Endothelial cell of umbilical vein (primary cell): ENCODE data around the gene SYK. TPM values are rescaled to one million over a fixed set of nuclear protein-coding genes. Genes with fewer than 3 reads are reported as not detected.

ENCODE experiments used
- BruUV-seq: library from RNA; stranded (reverse); fragments of 400-500 nt; replicated peaks from 2 replicates; lab custom pipeline; 2021; lab: Mats Ljungman, UMichigan
- CTCF ChIA-PET: fragments of 300-600, 350-600 bp; sonication (Branson Sonifier 250); formaldehyde crosslinking; loops from one replicate; lab custom pipeline; 2021; ENCODE audit warnings: antibody characterized with exemption, inconsistent platforms; lab: Charles Lee
- POLR2A ChIA-PET: fragments of 300-600, 350-600 bp; sonication (Branson Sonifier 250); formaldehyde crosslinking; loops from one replicate; lab custom pipeline; 2021; ENCODE audit warnings: antibody characterized with exemption, inconsistent platforms; lab: Charles Lee
- DNase-seq: peaks from one replicate; pipeline ENCODE4 v3.0.0-alpha.2; 2011; ENCODE audit warnings: low read depth, low spot score
- FAIRE-seq: peaks from 2 replicates; lab custom pipeline; 2011; peaks lifted over from hg19 to GRCh38; lab: Jason Lieb, UNC
- H2AFZ ChIP-seq: 2 replicates; pipeline ENCODE4 v1.6.0; 2012; ENCODE audit warnings: low read depth, low read length, control low read depth, inconsistent platforms
- H3K27ac ChIP-seq: 2 replicates; pipeline ENCODE4 v1.5.1; 2011; ENCODE audit warnings: low read depth, mild to moderate bottlenecking, control low read depth, low read length, moderate library complexity; ENCODE audit not compliant: insufficient read depth
- H3K27me3 ChIP-seq, 2 experiments: 2 replicates each; pipeline versions ENCODE4 v1.6.0 to v1.6.1; 2011; ENCODE audit warnings: low read length in 2 of 2, mixed read lengths in 1 of 2; ENCODE audit not compliant: control insufficient read depth in 2 of 2, insufficient read depth in 2 of 2
- H3K36me3 ChIP-seq, 2 experiments: 2 replicates in 1 of 2; 3 replicates in 1 of 2; pipeline ENCODE4 v1.5.1; 2011; ENCODE audit warnings: low read length in 2 of 2, mild to moderate bottlenecking in 1 of 2, moderate library complexity in 1 of 2; ENCODE audit not compliant: control insufficient read depth in 2 of 2, insufficient read depth in 2 of 2; ENCODE audit errors: extremely low read depth in 1 of 2
- H3K4me1 ChIP-seq: 3 replicates; pipeline ENCODE4 v1.5.1; 2011; ENCODE audit warnings: mild to moderate bottlenecking, low read length; ENCODE audit not compliant: control insufficient read depth, insufficient read depth; ENCODE audit errors: extremely low read depth
- H3K4me2 ChIP-seq: 2 replicates; pipeline ENCODE4 v1.6.1; 2011; ENCODE audit warnings: low read length, control low read depth, mixed read lengths; ENCODE audit not compliant: insufficient read depth
- H3K4me3 ChIP-seq, 3 experiments: fragments of 200-600 bp in 1 of 3; sonication (generic), shearing (Covaris generic) in 1 of 3; replicated peaks in 1 of 3; 2 replicates each; pipeline ENCODE4 v1.5.1; 2011 to 2016; ENCODE audit warnings: control low read depth in 3 of 3, low read length in 3 of 3, mild to moderate bottlenecking in 2 of 3, inconsistent platforms in 1 of 3, low read depth in 1 of 3, moderate library complexity in 1 of 3; ENCODE audit not compliant: insufficient read depth in 1 of 3
- H3K79me2 ChIP-seq: 2 replicates; pipeline ENCODE4 v1.6.0; 2012; ENCODE audit warnings: low read length, inconsistent platforms; ENCODE audit not compliant: control insufficient read depth, insufficient read depth
- H3K9ac ChIP-seq: replicated peaks from 2 replicates; pipeline ENCODE3; 2011; ENCODE audit warnings: low read length, control low read depth; ENCODE audit not compliant: insufficient read depth; ENCODE audit errors: extremely low read depth
- H3K9me1 ChIP-seq: replicated peaks from 3 replicates; pipeline ENCODE4 v1.6.0; 2011; ENCODE audit warnings: mild to moderate bottlenecking, low read length; ENCODE audit not compliant: control insufficient read depth, insufficient read depth; ENCODE audit errors: extremely low read depth
- H3K9me3 ChIP-seq: replicated peaks from 2 replicates; pipeline ENCODE4 v1.5.1; 2012; ENCODE audit warnings: low read length, inconsistent platforms; ENCODE audit not compliant: control insufficient read depth, insufficient read depth
- H4K20me1 ChIP-seq: replicated peaks from 2 replicates; pipeline ENCODE3; 2011; ENCODE audit warnings: mild to moderate bottlenecking, low read length; ENCODE audit not compliant: control insufficient read depth, insufficient read depth; ENCODE audit errors: extremely low read depth
- CTCF ChIP-seq, 2 donors: IDR thresholded peaks; 1 replicate in 1 of 2; 2 replicates in 1 of 2; pipeline ENCODE4 v1.5.1; 2011; ENCODE audit warnings: low read length in 2 of 2, mild to moderate bottlenecking in 2 of 2, moderate library complexity in 2 of 2, control low read depth in 1 of 2, inconsistent platforms in 1 of 2, low read depth in 1 of 2; ENCODE audit not compliant: insufficient read depth in 1 of 2; ENCODE audit errors: extremely low read depth in 1 of 2
- EZH2 ChIP-seq: IDR thresholded peaks from 2 replicates; pipeline ENCODE4 v1.6.1; 2012; ENCODE audit warnings: borderline replicate concordance, low read depth, mild to moderate bottlenecking, moderate library complexity, low read length, inconsistent platforms; ENCODE audit not compliant: severe bottlenecking
- FOS ChIP-seq: IDR thresholded peaks from 2 replicates; pipeline ENCODE4 v1.6.1; 2011; ENCODE audit warnings: mild to moderate bottlenecking, low read length, moderate library complexity, borderline replicate concordance; ENCODE audit not compliant: insufficient read depth
- GATA2 ChIP-seq: IDR thresholded peaks from 2 replicates; pipeline ENCODE4 v1.7.0; 2011; ENCODE audit warnings: low read depth, mild to moderate bottlenecking, moderate library complexity, mixed read lengths, low read length; ENCODE audit not compliant: insufficient read length, insufficient read depth
- JUN ChIP-seq: IDR thresholded peaks from 2 replicates; pipeline ENCODE4 v1.6.1; 2011; ENCODE audit warnings: borderline replicate concordance, low read depth; ENCODE audit not compliant: insufficient read length, insufficient read depth
- MAX ChIP-seq: IDR thresholded peaks from 2 replicates; pipeline ENCODE4 v1.6.1; 2011; ENCODE audit not compliant: insufficient read depth, insufficient read length
- MYC ChIP-seq: IDR thresholded peaks from one replicate; pipeline ENCODE4 v1.6.1; 2011; ENCODE audit warnings: mild to moderate bottlenecking, low read depth, low read length
- POLR2A ChIP-seq: IDR thresholded peaks from 2 replicates; pipeline ENCODE4 v1.6.1; 2012; ENCODE audit warnings: low read depth, mild to moderate bottlenecking, control low read depth, low read length
- POLR2AphosphoS5 ChIP-seq: IDR thresholded peaks from 2 replicates; pipeline ENCODE4 v1.6.1; 2012; ENCODE audit warnings: low read depth, mild to moderate bottlenecking, control low read depth, low read length, moderate library complexity; ENCODE audit not compliant: insufficient read depth
- dilution Hi-C: fragments of 300-500 bp; cut with MboI; formaldehyde crosslinking; loops from one replicate; pipeline ENCODE4 v1.15.0; 2019; ENCODE audit warnings: low sequenced_read_pairs; ENCODE audit not compliant: extremely low pct_ligation_motif_present
- intact Hi-C: fragments of 100-400 bp; cut with micrococcal nuclease; formaldehyde crosslinking; loops from one replicate; pipeline ENCODE4 v1.10.0; 2022
- polyA plus RNA-seq, 4 experiments: library from polyadenylated mRNA; depleted of rRNA in 3 of 4; stranded (reverse) in 3 of 4; unstranded in 1 of 4; fragments of >200 nt; gene quantifications; 2 replicates each; pipeline versions ENCODE4 v1.2.1 to v1.2.3, GENCODE V29; 2011 to 2012; ENCODE audit warnings: missing spikeins in 1 of 4
- total RNA-seq: library from RNA; stranded (reverse); gene quantifications from 2 replicates; pipeline ENCODE4 v1.2.3, GENCODE V29; 2021

The SYK gene
- total and polyA plus RNA-seq, 2 donors (not counting 3 experiments of a cell fraction or from before 2014, with no cell fraction given): not detected

GRCh38 chr9:90838581-90839154 lies 37.0 kb downstream of the SYK start:
- no peak overlapping the region for H3K9ac ChIP-seq
- H3K79me2 ChIP-seq: no peaks in the 10 kb centered on the region
- intact Hi-C loops (no loop called here), dilution Hi-C loops (no loop called here)
- no peaks in the 10 kb centered on the region for H3K9me1 ChIP-seq
- CTCF ChIA-PET: no interaction called here
- no peak overlapping the region for H3K4me2 ChIP-seq
- no peak for DNase-seq
- H3K4me1 ChIP-seq: no peaks in the 10 kb centered on the region
- POLR2A ChIA-PET: no interaction called here
- no peak for TF ChIP-seq MYC
- TF ChIP-seq POLR2A: no peak
- no peak for TF ChIP-seq POLR2AphosphoS5
- TF ChIP-seq GATA2: no peak
- no peak for TF ChIP-seq JUN
- no peak for TF ChIP-seq CTCF (IDR thresholded peaks at IDR 0.05; ENCODE audit: extremely low read depth in 1 of 2, insufficient read depth in 1 of 2, low read depth in 1 of 2, low read length in 2 of 2)
- TF ChIP-seq FOS: no peak
- TF ChIP-seq EZH2: no peak
- TF ChIP-seq MAX: no peak
- no peak overlapping the region for H3K27ac ChIP-seq
- H2AFZ ChIP-seq: no peak overlapping the region
- no peaks in the 10 kb centered on the region for H4K20me1 ChIP-seq
- no peak for FAIRE-seq
- no peak overlapping the region for H3K4me3 ChIP-seq
- no peaks in the 10 kb centered on the region for H3K27me3 ChIP-seq
- no TSS peak for BruUV-seq
- H3K9me3 ChIP-seq: no peaks in the 10 kb centered on the region
- H3K36me3 ChIP-seq: no peaks in the 10 kb centered on the region
